Fibroblast of mammary gland (primary cell): ENCODE results near the gene ULK4.
A peak's percentile ranks its signal among the peaks of the same experiment; 100 is the strongest.

ENCODE experiments used
- DNase-seq: peaks from one replicate; pipeline ENCODE4 v3.0.0-alpha.2; 2010; ENCODE audit warnings: low read depth
- H3K4me3 ChIP-seq: 2 replicates; pipeline ENCODE4 v1.5.1; 2011; ENCODE audit warnings: low read depth, mild to moderate bottlenecking, low read length, moderate library complexity; ENCODE audit not compliant: control insufficient read depth
- CTCF ChIP-seq: conservative IDR thresholded peaks from 2 replicates; pipeline ENCODE4 v1.5.1; 2011; ENCODE audit warnings: low read depth, low read length, inconsistent platforms; ENCODE audit not compliant: control insufficient read depth, insufficient read depth

Gene ULK4

GRCh38 chr3:41674449-41674848 lies 287.5 kb downstream of the ULK4 start:
- H3K4me3 ChIP-seq: no peak overlapping the region
- no peak for DNase-seq
- TF ChIP-seq CTCF: no peak

- no peak for DNase-seq
- H3K4me3 ChIP-seq: no peak overlapping the region
- no peak for TF ChIP-seq CTCF
Measured at GRCh38 chr3:41673650-41674049, 288.3 kb downstream of the ULK4 start.

- H3K4me3 ChIP-seq: no peak overlapping the region
- no peak for DNase-seq
- no peak for TF ChIP-seq CTCF
Measured at GRCh38 chr3:41668379-41668778, 293.5 kb downstream of the ULK4 start.

- no peak for TF ChIP-seq CTCF
- DNase-seq: peak; percentile 52
- H3K4me3 ChIP-seq: no peak overlapping the region
Measured at GRCh38 chr3:41662288-41662687, 299.6 kb downstream of the ULK4 start.

- H3K4me3 ChIP-seq: no peak overlapping the region
- TF ChIP-seq CTCF: no peak
- no peak for DNase-seq
Measured at GRCh38 chr3:41661796-41662195, 300.1 kb downstream of the ULK4 start.

GRCh38 chr3:41660510-41660909 lies 301.4 kb downstream of the ULK4 start:
- TF ChIP-seq CTCF: no peak
- DNase-seq: no peak
- H3K4me3 ChIP-seq: no peak overlapping the region

GRCh38 chr3:41653571-41654239 lies 308.2 kb downstream of the ULK4 start:
- TF ChIP-seq CTCF: no peak
- H3K4me3 ChIP-seq: no peak overlapping the region
- peak; percentile 8 for DNase-seq
